ENCODE data around the gene RPL10A. TPM values are rescaled to one million over a fixed set of nuclear protein-coding genes. Genes with fewer than 3 reads are reported as not detected.
A peak's percentile ranks its signal among the peaks of the same experiment; 100 is the strongest.
"Not testable (repeated sequence)": the region's sequence is repeated elsewhere in the genome, so short reads cannot be mapped to it uniquely, and the experiment has no call there.

RPL10A gene
- total and polyA plus RNA-seq, 4 experiments from 2014 or later: 844 to 2,070 (median 1,531) TPM

GRCh38 chr6:35512006-35512405 lies 43.8 kb downstream of the RPL10A start:
- peaks cover 0 to 4% (median 0%) of the 10 kb centered on the region in 4 donors for H3K4me1 Mint-ChIP-seq
- no peaks in the 10 kb centered on the region for H3K36me3 Mint-ChIP-seq
- H3K4me3 Mint-ChIP-seq: peak overlapping the region in 1 of 8 donors; percentile 34
- H3K27ac Mint-ChIP-seq: no peak overlapping the region
- POLR2A ChIA-PET (ENCODE audit: partially characterized antibody): no interaction called here
- no peaks in the 10 kb centered on the region for H3K36me3 ChIP-seq (ENCODE audit: insufficient read depth, low read length)
- DNase-seq: no peak
- H3K27me3 Mint-ChIP-seq: peaks cover 3 to 4% of the 10 kb centered on the region in 2 donors
- H3K4me1 ChIP-seq (ENCODE audit: insufficient read depth, low read length): no peaks in the 10 kb centered on the region
- CTCF ChIA-PET (ENCODE audit: partially characterized antibody): no interaction called here
- H3K27ac ChIP-seq (ENCODE audit: low read depth, low read length): no peak overlapping the region
- no peaks in the 10 kb centered on the region for H3K9me3 Mint-ChIP-seq
- no peak overlapping the region for H3K4me3 ChIP-seq (ENCODE audit: low read length in 2 of 2)
- no peaks in the 10 kb centered on the region for H3K9me3 ChIP-seq (ENCODE audit: control insufficient read depth in 1 of 2, low read length in 2 of 2)
- intact Hi-C loops (cut with micrococcal nuclease): no loop called here
- peaks cover 6% of the 10 kb centered on the region for H3K27me3 ChIP-seq (ENCODE audit: insufficient read depth, low read length)

- H3K27me3 Mint-ChIP-seq: peaks cover 3 to 4% of the 10 kb centered on the region in 2 donors
- CTCF ChIA-PET (ENCODE audit: partially characterized antibody): no interaction called here
- peaks cover 6% of the 10 kb centered on the region for H3K27me3 ChIP-seq (ENCODE audit: insufficient read depth, low read length)
- no peaks in the 10 kb centered on the region for H3K36me3 Mint-ChIP-seq
- H3K36me3 ChIP-seq (ENCODE audit: insufficient read depth, low read length): no peaks in the 10 kb centered on the region
- no peaks in the 10 kb centered on the region for H3K4me1 ChIP-seq (ENCODE audit: insufficient read depth, low read length)
- intact Hi-C loops (cut with micrococcal nuclease): no loop called here
- H3K9me3 ChIP-seq (ENCODE audit: control insufficient read depth in 1 of 2, low read length in 2 of 2): no peaks in the 10 kb centered on the region
- H3K4me1 Mint-ChIP-seq: peaks cover 0 to 4% (median 0%) of the 10 kb centered on the region in 4 donors
- no peak for DNase-seq
- no peak within 1 kb of the TSS for H3K27ac Mint-ChIP-seq
- H3K4me3 Mint-ChIP-seq: peak within 1 kb of the TSS in 1 of 8 donors; percentile 34
- no peaks in the 10 kb centered on the region for H3K9me3 Mint-ChIP-seq
- no peak within 1 kb of the TSS for H3K27ac ChIP-seq (ENCODE audit: low read depth, low read length)
- POLR2A ChIA-PET (ENCODE audit: partially characterized antibody): no interaction called here
- H3K4me3 ChIP-seq (ENCODE audit: low read length in 2 of 2): no peak within 1 kb of the TSS
Measured at GRCh38 chr6:35512740-35513139, 44.5 kb downstream of the RPL10A start, which contains the start of gene TULP1. TULP1 (minus strand) TSS chr6:35512896; CDS start chr6:35512858, 38 bp downstream.

DNA sequence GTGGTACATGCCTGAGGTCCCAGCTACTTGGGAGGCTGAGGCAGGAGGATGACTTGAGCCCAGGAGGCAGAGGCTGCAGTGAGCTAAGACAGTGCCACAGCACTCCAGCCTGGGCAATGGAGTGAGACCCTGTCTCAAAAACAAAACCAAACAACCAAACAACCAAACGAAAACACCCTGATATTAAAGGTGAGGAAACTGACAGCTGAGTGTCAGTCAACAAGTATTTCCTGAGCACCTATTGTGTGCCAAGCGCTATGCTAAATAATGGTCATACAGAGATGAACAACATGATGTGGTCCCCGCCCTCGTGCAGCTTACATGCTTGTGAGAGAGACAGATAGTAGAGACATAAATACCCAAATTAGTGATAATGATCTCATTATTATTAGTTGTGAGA lies 46.4 kb downstream of the RPL10A start:
- peaks cover 6% of the 10 kb centered on the region for H3K27me3 ChIP-seq (ENCODE audit: insufficient read depth, low read length)
- H3K4me1 ChIP-seq (ENCODE audit: insufficient read depth, low read length): no peaks in the 10 kb centered on the region
- no peaks in the 10 kb centered on the region for H3K9me3 ChIP-seq (ENCODE audit: control insufficient read depth in 1 of 2, low read length in 2 of 2)
- ChIA-PET CTCF (ENCODE audit: partially characterized antibody) (interaction anchor here (1.0 kb wide), 1 partner anchor 10 kb away, joined by 3 read pairs; no protein-coding TSS in a partner anchor), POLR2A (ENCODE audit: partially characterized antibody) (interaction anchor here (0.8 kb wide), 1 partner anchor 17 kb away, joined by 3 read pairs; no protein-coding TSS in a partner anchor)
- Mint-ChIP-seq H3K27me3 (peaks cover 3 to 4% of the 10 kb centered on the region in 2 donors), H3K9me3 (no peaks in the 10 kb centered on the region), H3K4me3 (no peak overlapping the region), H3K36me3 (no peaks in the 10 kb centered on the region), H3K27ac (no peak overlapping the region), H3K4me1 (peaks cover 0 to 4% (median 0%) of the 10 kb centered on the region in 4 donors)
- H3K4me3 ChIP-seq (ENCODE audit: low read length in 2 of 2): no peak overlapping the region
- no peak overlapping the region for H3K27ac ChIP-seq (ENCODE audit: low read depth, low read length)
- intact Hi-C loops (cut with micrococcal nuclease): no loop called here
- H3K36me3 ChIP-seq (ENCODE audit: insufficient read depth, low read length): no peaks in the 10 kb centered on the region
- DNase-seq: no peak

GRCh38 chr6:35515939-35516338 lies 47.7 kb downstream of the RPL10A start:
- H3K36me3 Mint-ChIP-seq; H3K9me3 ChIP-seq (ENCODE audit: control insufficient read depth in 1 of 2, low read length in 2 of 2); intact Hi-C loops (cut with micrococcal nuclease); POLR2A ChIA-PET (ENCODE audit: partially characterized antibody); H3K4me1 ChIP-seq (ENCODE audit: insufficient read depth, low read length); H3K4me3 ChIP-seq (ENCODE audit: low read length in 2 of 2); DNase-seq; H3K27ac Mint-ChIP-seq; H3K9me3 Mint-ChIP-seq; H3K27me3 Mint-ChIP-seq; H3K4me1 Mint-ChIP-seq; H3K4me3 Mint-ChIP-seq; H3K36me3 ChIP-seq (ENCODE audit: insufficient read depth, low read length); H3K27ac ChIP-seq (ENCODE audit: low read depth, low read length); H3K27me3 ChIP-seq (ENCODE audit: insufficient read depth, low read length): not testable (repeated sequence)
- CTCF ChIA-PET (ENCODE audit: partially characterized antibody): interaction anchor here (1.2 to 1.3 kb wide), 2 partner anchors 34 to 222 kb away, joined by 3 to 5 read pairs; no protein-coding TSS in a partner anchor

- no peaks in the 10 kb centered on the region for H3K9me3 Mint-ChIP-seq
- peaks cover 0 to 4% (median under 1%) of the 10 kb centered on the region in 4 donors for H3K4me1 Mint-ChIP-seq
- no peak overlapping the region for H3K27ac Mint-ChIP-seq
- ChIA-PET CTCF (ENCODE audit: partially characterized antibody) (interaction anchor here (1.0 to 1.3 kb wide), 3 partner anchors 35 to 221 kb away, joined by 3 to 5 read pairs (median 4); no protein-coding TSS in a partner anchor), POLR2A (ENCODE audit: partially characterized antibody) (no interaction called here)
- H3K27ac ChIP-seq (ENCODE audit: low read depth, low read length): no peak overlapping the region
- no peak overlapping the region for H3K4me3 Mint-ChIP-seq
- no peaks in the 10 kb centered on the region for H3K27me3 ChIP-seq (ENCODE audit: insufficient read depth, low read length)
- no peaks in the 10 kb centered on the region for H3K36me3 ChIP-seq (ENCODE audit: insufficient read depth, low read length)
- H3K4me3 ChIP-seq (ENCODE audit: low read length in 2 of 2): no peak overlapping the region
- no peaks in the 10 kb centered on the region for H3K4me1 ChIP-seq (ENCODE audit: insufficient read depth, low read length)
- no peaks in the 10 kb centered on the region for H3K9me3 ChIP-seq (ENCODE audit: control insufficient read depth in 1 of 2, low read length in 2 of 2)
- no peaks in the 10 kb centered on the region for H3K27me3 Mint-ChIP-seq
- DNase-seq: no peak
- intact Hi-C loops (cut with micrococcal nuclease): no loop called here
- no peaks in the 10 kb centered on the region for H3K36me3 Mint-ChIP-seq
Measured at GRCh38 chr6:35516712-35517111, 48.5 kb downstream of the RPL10A start.

DNA sequence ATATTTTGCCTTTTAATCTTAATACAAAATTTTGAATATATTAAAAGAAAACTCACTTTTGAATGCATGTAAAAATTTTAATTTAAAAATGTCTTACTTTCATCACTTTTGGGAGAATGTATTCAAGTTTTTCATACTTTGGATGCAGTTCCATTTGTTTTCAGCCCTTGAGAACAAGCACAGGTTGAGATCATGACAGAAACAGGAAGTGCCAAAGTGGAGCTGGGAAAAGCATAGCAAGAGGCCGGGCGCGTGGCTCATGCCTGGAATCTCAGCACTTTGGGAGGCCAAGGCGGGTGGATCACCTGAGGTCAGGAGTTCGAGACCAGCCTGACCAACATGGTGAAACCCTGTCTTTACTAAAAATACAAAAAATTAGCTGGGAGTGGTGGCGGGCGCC lies 49.8 kb downstream of the RPL10A start:
- CTCF ChIA-PET (ENCODE audit: partially characterized antibody): interaction anchor here (1.1 kb wide), 1 partner anchor 219 kb away, joined by 5 read pairs; the partner anchor contains the start of gene ARMC12
- H3K27me3 Mint-ChIP-seq; intact Hi-C loops (cut with micrococcal nuclease): not testable (repeated sequence)

GRCh38 chr6:35518566-35519312 lies 50.5 kb downstream of the RPL10A start:
- Histone ChIP-seq H3K4me1 (ENCODE audit: insufficient read depth, low read length) (peaks cover 19% of the 10 kb centered on the region), H3K9me3 (ENCODE audit: control insufficient read depth in 1 of 2, low read length in 2 of 2) (no peaks in the 10 kb centered on the region), H3K4me3 (ENCODE audit: low read length in 2 of 2) (no peak overlapping the region), H3K27me3 (ENCODE audit: insufficient read depth, low read length) (no peaks in the 10 kb centered on the region), H3K27ac (ENCODE audit: low read depth, low read length) (no peak overlapping the region), H3K36me3 (ENCODE audit: insufficient read depth, low read length) (no peaks in the 10 kb centered on the region)
- no peak overlapping the region for H3K4me3 Mint-ChIP-seq
- H3K36me3 Mint-ChIP-seq: no peaks in the 10 kb centered on the region
- ChIA-PET POLR2A (ENCODE audit: partially characterized antibody) (interaction anchor here (0.9 kb wide), 1 partner anchor 33 kb away, joined by 3 read pairs; no protein-coding TSS in a partner anchor), CTCF (ENCODE audit: partially characterized antibody) (interaction anchor here (1.1 to 7.0 kb wide), 2 partner anchors 218 kb away, joined by 5 to 150 read pairs; partner anchors contain the start of gene ARMC12)
- H3K4me1 Mint-ChIP-seq: peaks cover 7 to 20% (median 14%) of the 10 kb centered on the region in 4 donors
- H3K9me3 Mint-ChIP-seq: no peaks in the 10 kb centered on the region
- no peak for DNase-seq
- H3K27me3 Mint-ChIP-seq: no peaks in the 10 kb centered on the region
- intact Hi-C loops (cut with micrococcal nuclease): no loop called here
- H3K27ac Mint-ChIP-seq: peak overlapping the region in 3 of 7 donors; percentile 27 to 76 (median 51)

More for the DNA sequence above, 49.8 kb downstream of the RPL10A start:
- H3K27me3 ChIP-seq (ENCODE audit: insufficient read depth, low read length); H3K27ac ChIP-seq (ENCODE audit: low read depth, low read length); H3K9me3 ChIP-seq (ENCODE audit: control insufficient read depth in 1 of 2, low read length in 2 of 2); H3K4me3 Mint-ChIP-seq; H3K9me3 Mint-ChIP-seq; H3K36me3 Mint-ChIP-seq; H3K4me3 ChIP-seq (ENCODE audit: low read length in 2 of 2); DNase-seq; POLR2A ChIA-PET (ENCODE audit: partially characterized antibody); H3K36me3 ChIP-seq (ENCODE audit: insufficient read depth, low read length): not testable (repeated sequence)
- peaks cover 11% of the 10 kb centered on the region for H3K4me1 ChIP-seq (ENCODE audit: insufficient read depth, low read length)
- H3K27ac Mint-ChIP-seq: peak overlapping the region in 1 of 7 donors; percentile 72
- peaks cover 3 to 13% (median 8%) of the 10 kb centered on the region in 4 donors for H3K4me1 Mint-ChIP-seq
